Activated naive CD8-positive, alpha-beta T cell treated with anti-CD3 and anti-CD28 coated beads for 36 hours (primary cell): ENCODE results near the gene CACHD1. TPM values are rescaled to one million over a fixed set of nuclear protein-coding genes. Genes with fewer than 3 reads are reported as not detected.
"Not testable (repeated sequence)": the region's sequence is repeated elsewhere in the genome, so short reads cannot be mapped to it uniquely, and the experiment has no call there.

ENCODE experiments used
- DNase-seq: peaks from one replicate; pipeline ENCODE4 v3.0.0; 2021
- H3K27ac Mint-ChIP-seq: one replicate; pipeline ENCODE4 v1.8.0; 2022; ENCODE audit warnings: mild to moderate bottlenecking, moderate library complexity, mixed read lengths
- H3K27me3 Mint-ChIP-seq: one replicate; pipeline ENCODE4 v1.8.0; 2022; ENCODE audit warnings: mild to moderate bottlenecking, mixed read lengths
- H3K36me3 Mint-ChIP-seq: one replicate; pipeline ENCODE4 v1.8.0; 2021; ENCODE audit warnings: mild to moderate bottlenecking, mixed read lengths
- H3K4me1 Mint-ChIP-seq: one replicate; pipeline ENCODE4 v1.8.0; 2021; ENCODE audit warnings: mixed read lengths
- H3K4me3 Mint-ChIP-seq: one replicate; pipeline ENCODE4 v1.8.0; 2022; ENCODE audit warnings: mild to moderate bottlenecking, moderate library complexity, mixed read lengths
- H3K9me3 Mint-ChIP-seq: one replicate; pipeline ENCODE4 v1.8.0; 2022; ENCODE audit warnings: mixed read lengths
- total RNA-seq, 2 experiments: library from RNA; stranded (reverse); gene quantifications; one replicate each; pipeline ENCODE4 v1.2.3, GENCODE V29; 2021

Gene CACHD1
- total RNA-seq, 2 experiments from 2014 or later = 3.3 to 3.4 TPM

- Mint-ChIP-seq H3K4me1 (no peaks in the 10 kb centered on the region), H3K9me3 (no peaks in the 10 kb centered on the region), H3K4me3 (no peak overlapping the region), H3K36me3 (no peaks in the 10 kb centered on the region), H3K27ac (no peak overlapping the region), H3K27me3 (no peaks in the 10 kb centered on the region)
- no peak for DNase-seq
Observed at GRCh38 chr1:64696879-64697278, 226.9 kb downstream of the CACHD1 start.

DNA sequence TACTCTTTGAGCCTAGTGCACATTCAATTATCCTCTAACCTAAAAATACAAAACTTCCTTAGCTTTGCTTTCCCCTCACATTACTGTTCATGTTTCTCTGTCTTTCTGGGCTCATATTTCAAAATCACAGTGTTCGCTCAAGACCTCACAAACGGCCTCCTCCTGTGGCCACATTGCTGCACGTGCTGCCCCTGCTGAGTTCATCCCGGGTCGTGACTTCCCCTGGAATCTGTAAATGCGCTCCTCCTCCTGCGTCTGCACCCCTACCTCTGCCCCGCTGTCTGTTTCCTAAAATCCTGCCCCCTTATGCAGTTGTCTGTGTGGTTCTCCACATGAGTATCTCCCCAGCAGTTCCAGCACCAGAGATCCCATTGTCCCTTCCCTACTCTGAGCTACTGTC lies 229.4 kb downstream of the CACHD1 start:
- DNase-seq = no peak
- no peaks in the 10 kb centered on the region for H3K36me3 Mint-ChIP-seq
- no peaks in the 10 kb centered on the region for H3K27me3 Mint-ChIP-seq
- H3K4me3 Mint-ChIP-seq = no peak overlapping the region
- peaks cover 1% of the 10 kb centered on the region for H3K9me3 Mint-ChIP-seq
- H3K4me1 Mint-ChIP-seq = no peaks in the 10 kb centered on the region
- H3K27ac Mint-ChIP-seq = no peak overlapping the region

DNA sequence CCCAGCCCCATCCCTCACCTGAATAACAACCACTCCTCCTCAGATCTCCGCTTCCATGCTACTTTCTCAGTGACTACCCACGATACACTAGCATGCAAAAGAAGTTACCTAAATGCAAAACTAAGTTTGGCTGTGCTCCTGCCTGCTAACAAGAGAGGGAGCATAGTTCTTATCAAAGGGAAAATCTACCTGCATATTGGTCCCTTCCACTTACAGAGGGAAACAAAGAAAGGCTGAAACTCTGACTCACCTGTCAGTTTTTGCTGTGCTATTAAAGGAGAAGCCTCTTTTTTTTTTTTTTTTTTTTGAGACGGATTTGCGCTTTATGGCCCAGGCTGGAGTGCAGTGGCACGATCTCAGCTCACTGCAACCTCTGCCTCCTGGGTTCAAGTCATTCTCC lies 231.1 kb downstream of the CACHD1 start:
- Mint-ChIP-seq H3K4me1 (no peaks in the 10 kb centered on the region), H3K9me3 (peaks cover 1% of the 10 kb centered on the region), H3K27me3 (no peaks in the 10 kb centered on the region), H3K4me3 (no peak overlapping the region), H3K36me3 (no peaks in the 10 kb centered on the region), H3K27ac (no peak overlapping the region)
- DNase-seq = no peak

DNA sequence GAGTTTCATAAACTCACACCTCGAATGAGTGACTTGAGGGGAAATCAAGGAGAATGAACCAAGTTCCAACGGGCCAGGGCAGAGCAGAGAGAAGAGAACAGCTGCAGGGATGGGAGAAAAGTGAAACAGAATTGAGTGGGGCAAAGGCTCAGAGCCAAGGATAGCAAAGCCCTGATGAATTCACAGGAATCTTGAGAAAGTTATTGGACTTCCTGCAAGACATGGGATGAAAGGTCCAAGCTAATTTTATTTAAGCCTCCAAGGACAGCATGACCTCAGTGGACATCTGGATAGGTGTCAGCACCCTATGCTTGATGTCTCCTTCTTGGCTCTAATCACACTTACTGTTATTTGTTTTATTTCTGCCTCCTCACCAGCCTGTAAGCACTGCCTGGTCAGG lies 232.0 kb downstream of the CACHD1 start:
- Mint-ChIP-seq H3K27me3 (no peaks in the 10 kb centered on the region), H3K36me3 (no peaks in the 10 kb centered on the region), H3K4me1 (no peaks in the 10 kb centered on the region), H3K27ac (no peak overlapping the region), H3K4me3 (no peak overlapping the region), H3K9me3 (peaks cover 1% of the 10 kb centered on the region)
- DNase-seq = no peak

- not testable (repeated sequence) for DNase-seq, H3K4me1 Mint-ChIP-seq, H3K27ac Mint-ChIP-seq, H3K9me3 Mint-ChIP-seq, H3K36me3 Mint-ChIP-seq, H3K4me3 Mint-ChIP-seq, H3K27me3 Mint-ChIP-seq
Observed at GRCh38 chr1:64702670-64703069, 232.7 kb downstream of the CACHD1 start.

DNA sequence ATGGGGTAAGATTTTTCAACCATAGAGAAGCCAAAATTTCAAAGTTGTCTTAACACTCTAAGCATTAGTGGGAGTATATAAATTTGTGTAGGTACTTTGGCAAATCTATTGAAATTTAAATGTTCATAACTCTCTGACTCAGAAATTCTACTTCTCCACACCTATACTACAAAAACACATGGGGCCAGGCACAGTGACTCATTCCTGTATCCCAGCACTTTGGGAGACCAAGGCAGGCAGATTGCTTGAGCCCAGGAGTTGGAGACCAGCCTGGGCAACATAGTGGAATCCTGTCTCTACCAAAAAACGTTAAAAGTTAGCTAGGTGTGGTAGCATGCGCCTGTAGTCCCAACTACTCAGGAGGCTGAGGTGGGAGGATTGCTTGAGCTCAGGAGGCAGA lies 233.7 kb downstream of the CACHD1 start:
- no peaks in the 10 kb centered on the region for H3K27me3 Mint-ChIP-seq
- DNase-seq = no peak
- no peak overlapping the region for H3K4me3 Mint-ChIP-seq
- peaks cover 1% of the 10 kb centered on the region for H3K9me3 Mint-ChIP-seq
- H3K36me3 Mint-ChIP-seq = no peaks in the 10 kb centered on the region
- no peaks in the 10 kb centered on the region for H3K4me1 Mint-ChIP-seq
- no peak overlapping the region for H3K27ac Mint-ChIP-seq

DNA sequence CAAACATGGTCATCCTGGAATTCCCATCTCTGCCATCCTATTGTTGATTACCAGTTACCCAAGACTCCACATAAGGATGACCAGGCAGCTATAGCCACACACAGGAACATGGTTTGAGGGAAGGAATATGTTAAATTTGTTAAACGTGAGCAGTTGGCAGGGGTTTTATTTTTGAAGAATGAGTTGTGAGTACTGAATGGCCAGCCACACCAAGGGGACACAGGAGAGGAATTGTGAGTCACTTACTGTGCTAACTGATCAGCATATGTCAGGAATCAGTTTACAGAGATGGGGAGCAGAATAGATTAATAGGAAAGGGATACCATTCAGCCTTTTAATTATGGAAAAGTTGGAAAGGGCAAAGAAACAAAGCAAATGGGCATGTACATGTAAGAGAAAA lies 235.7 kb downstream of the CACHD1 start:
- DNase-seq = no peak
- no peaks in the 10 kb centered on the region for H3K36me3 Mint-ChIP-seq
- peaks cover 1% of the 10 kb centered on the region for H3K9me3 Mint-ChIP-seq
- no peak overlapping the region for H3K27ac Mint-ChIP-seq
- H3K27me3 Mint-ChIP-seq = no peaks in the 10 kb centered on the region
- H3K4me3 Mint-ChIP-seq = no peak overlapping the region
- no peaks in the 10 kb centered on the region for H3K4me1 Mint-ChIP-seq

DNA sequence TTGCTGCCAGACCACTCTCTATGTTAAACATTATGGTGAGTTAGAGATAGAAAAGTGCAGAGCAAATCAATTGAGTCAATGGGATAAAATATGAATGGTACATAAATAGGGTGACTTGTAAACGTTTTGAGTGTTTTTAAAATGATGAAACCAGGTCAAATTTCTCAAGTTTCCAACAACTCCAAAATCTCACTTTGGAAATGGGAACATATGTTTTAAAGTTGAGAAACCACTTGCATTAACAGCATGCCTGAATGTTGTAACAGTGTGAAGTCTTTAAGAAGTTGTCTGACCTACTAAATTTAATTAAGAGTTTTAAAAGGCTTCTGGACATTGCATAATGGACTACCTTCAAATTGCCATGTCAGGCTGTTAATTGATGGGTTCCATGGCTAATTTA lies 241.3 kb downstream of the CACHD1 start:
- Mint-ChIP-seq H3K9me3 (no peaks in the 10 kb centered on the region), H3K4me1 (no peaks in the 10 kb centered on the region), H3K27me3 (no peaks in the 10 kb centered on the region), H3K36me3 (no peaks in the 10 kb centered on the region), H3K4me3 (no peak overlapping the region), H3K27ac (no peak overlapping the region)
- no peak for DNase-seq

- no peaks in the 10 kb centered on the region for H3K27me3 Mint-ChIP-seq
- H3K4me3 Mint-ChIP-seq = no peak overlapping the region
- no peaks in the 10 kb centered on the region for H3K9me3 Mint-ChIP-seq
- H3K4me1 Mint-ChIP-seq = no peaks in the 10 kb centered on the region
- no peak overlapping the region for H3K27ac Mint-ChIP-seq
- no peaks in the 10 kb centered on the region for H3K36me3 Mint-ChIP-seq
- DNase-seq = no peak
Observed at GRCh38 chr1:64712049-64712448, 242.1 kb downstream of the CACHD1 start.

GRCh38 chr1:64715186-64715585 lies 245.3 kb downstream of the CACHD1 start:
- H3K4me3 Mint-ChIP-seq = no peak overlapping the region
- no peaks in the 10 kb centered on the region for H3K4me1 Mint-ChIP-seq
- no peak overlapping the region for H3K27ac Mint-ChIP-seq
- no peak for DNase-seq
- no peaks in the 10 kb centered on the region for H3K36me3 Mint-ChIP-seq
- peaks cover 2% of the 10 kb centered on the region for H3K9me3 Mint-ChIP-seq
- H3K27me3 Mint-ChIP-seq = no peaks in the 10 kb centered on the region

- no peak overlapping the region for H3K4me3 Mint-ChIP-seq
- no peak overlapping the region for H3K27ac Mint-ChIP-seq
- peaks cover 4% of the 10 kb centered on the region for H3K27me3 Mint-ChIP-seq
- peaks cover 2% of the 10 kb centered on the region for H3K9me3 Mint-ChIP-seq
- H3K36me3 Mint-ChIP-seq = no peaks in the 10 kb centered on the region
- DNase-seq = no peak
- no peaks in the 10 kb centered on the region for H3K4me1 Mint-ChIP-seq
Observed at GRCh38 chr1:64721135-64721534, 251.2 kb downstream of the CACHD1 start.

GRCh38 chr1:64721576-64722145 lies 251.7 kb downstream of the CACHD1 start:
- H3K27ac Mint-ChIP-seq = no peak overlapping the region
- peaks cover 4% of the 10 kb centered on the region for H3K27me3 Mint-ChIP-seq
- no peaks in the 10 kb centered on the region for H3K4me1 Mint-ChIP-seq
- DNase-seq = no peak
- H3K9me3 Mint-ChIP-seq = peaks cover 2% of the 10 kb centered on the region
- no peak overlapping the region for H3K4me3 Mint-ChIP-seq
- no peaks in the 10 kb centered on the region for H3K36me3 Mint-ChIP-seq

DNA sequence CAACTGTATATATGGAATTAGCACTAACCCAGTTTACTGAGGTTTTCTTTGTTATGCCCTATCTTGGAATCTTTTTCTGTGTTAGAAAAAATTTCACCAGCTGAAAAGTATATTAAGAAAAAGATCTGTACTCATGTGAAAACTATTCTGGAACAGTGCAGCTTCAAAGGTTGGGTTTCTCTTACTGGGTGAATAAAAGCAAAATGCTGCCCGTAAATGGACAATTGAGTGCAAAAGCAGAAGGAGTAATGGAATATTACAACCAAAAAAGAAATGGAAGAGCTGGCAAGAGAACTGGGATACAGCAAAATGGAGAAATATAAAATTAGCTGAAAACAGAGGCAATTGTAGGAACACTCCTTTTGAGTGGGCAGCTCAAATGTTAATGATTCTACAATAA lies 257.9 kb downstream of the CACHD1 start:
- Mint-ChIP-seq H3K4me1 (no peaks in the 10 kb centered on the region), H3K36me3 (no peaks in the 10 kb centered on the region), H3K9me3 (peaks cover 1% of the 10 kb centered on the region)

GRCh38 chr1:64733581-64734286 lies 263.8 kb downstream of the CACHD1 start:
- no peak for DNase-seq
- Mint-ChIP-seq H3K9me3 (no peaks in the 10 kb centered on the region), H3K4me1 (no peaks in the 10 kb centered on the region), H3K27ac (no peak overlapping the region), H3K27me3 (no peaks in the 10 kb centered on the region), H3K36me3 (no peaks in the 10 kb centered on the region), H3K4me3 (no peak overlapping the region)

More for the DNA sequence above, 257.9 kb downstream of the CACHD1 start:
- DNase-seq = no peak
- H3K4me3 Mint-ChIP-seq = no peak overlapping the region
- H3K27me3 Mint-ChIP-seq = peaks cover 3% of the 10 kb centered on the region
- no peak overlapping the region for H3K27ac Mint-ChIP-seq

GRCh38 chr1:64734287-64734652 lies 264.3 kb downstream of the CACHD1 start:
- no peak overlapping the region for H3K27ac Mint-ChIP-seq
- H3K36me3 Mint-ChIP-seq = no peaks in the 10 kb centered on the region
- no peak for DNase-seq
- no peaks in the 10 kb centered on the region for H3K9me3 Mint-ChIP-seq
- H3K4me1 Mint-ChIP-seq = no peaks in the 10 kb centered on the region
- H3K27me3 Mint-ChIP-seq = no peaks in the 10 kb centered on the region
- no peak overlapping the region for H3K4me3 Mint-ChIP-seq

DNA sequence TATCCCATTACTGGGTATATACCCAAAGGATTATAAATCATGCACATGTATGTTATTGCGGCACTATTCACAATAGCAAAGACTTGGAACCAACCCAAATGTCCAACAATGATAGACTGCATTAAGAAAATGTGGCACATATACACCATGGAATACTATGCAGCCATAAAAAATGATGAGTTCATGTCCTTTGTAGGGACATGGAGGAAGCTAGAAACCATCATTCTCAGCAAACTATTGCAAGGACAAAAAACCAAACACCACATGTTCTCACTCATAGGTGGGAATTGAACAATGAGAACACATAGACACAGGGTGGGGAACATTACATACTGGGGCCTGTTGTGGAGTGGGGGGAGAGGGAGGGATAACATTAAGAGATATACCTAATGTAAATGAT lies 270.8 kb downstream of the CACHD1 start:
- H3K27ac Mint-ChIP-seq, H3K4me3 Mint-ChIP-seq, DNase-seq, H3K27me3 Mint-ChIP-seq, H3K4me1 Mint-ChIP-seq, H3K36me3 Mint-ChIP-seq, H3K9me3 Mint-ChIP-seq: not testable (repeated sequence)
